ENCODE data around the gene SRGAP1. TPM values are rescaled to one million over a fixed set of nuclear protein-coding genes. Genes with fewer than 3 reads are reported as not detected.
A peak's percentile ranks its signal among the peaks of the same experiment; 100 is the strongest.

The SRGAP1 gene
- total and polyA plus RNA-seq, 2 of the 4 experiments (the other 2 are of a cell fraction) = 10.0 to 10.2 TPM

GRCh38 chr12:63940310-63941005, 96.0 kb downstream of the SRGAP1 start:
- Histone ChIP-seq H3K27ac (ENCODE audit: insufficient read depth, low read length) (no peak overlapping the region), H2BK120ac (ENCODE audit: low read depth, low read length) (no peak overlapping the region), H3K4me3 (ENCODE audit: insufficient read depth, low read depth, low read length) (no peak overlapping the region), H3K18ac (ENCODE audit: low read depth, low read length) (no peak overlapping the region), H3K14ac (replicated peaks; ENCODE audit: low read depth, low read length) (peak overlapping the region; percentile 34; the same call in 1 of the 2 replicates), H4K91ac (ENCODE audit: insufficient read depth, low read depth, low read length) (no peak overlapping the region), H3K56ac (ENCODE audit: extremely low read depth, insufficient read depth, low read length) (no peak overlapping the region), H2BK15ac (ENCODE audit: low read depth, low read length) (no peak overlapping the region), H3K9me1 (ENCODE audit: insufficient read depth, low read length) (peaks cover 19% of the 10 kb centered on the region), H4K8ac (ENCODE audit: low read depth in 2 of 2, low read length in 2 of 2) (no peak overlapping the region), H3K9me3 (ENCODE audit: control insufficient read depth, insufficient read depth, low read length) (no peaks in the 10 kb centered on the region), H3K4ac (ENCODE audit: low read depth, low read length) (no peak overlapping the region), H4K5ac (ENCODE audit: low read depth, low read length) (no peak overlapping the region), H2AK9ac (replicated peaks; ENCODE audit: low read depth, low read length, poor library complexity) (no peak overlapping the region), H2BK20ac (ENCODE audit: low read depth, low read length) (no peak overlapping the region), H3K27me3 (ENCODE audit: control insufficient read depth, insufficient read depth, low read length) (no peaks in the 10 kb centered on the region), H3K79me1 (ENCODE audit: low read depth in 1 of 2, low read length in 2 of 2) (peaks cover 51 to 83% of the 10 kb centered on the region in 2 experiments), H3K36me3 (ENCODE audit: control insufficient read depth, insufficient read depth, low read length) (peaks cover 16% of the 10 kb centered on the region), H2AFZ (replicated peaks; ENCODE audit: low read length, poor library complexity) (no peak overlapping the region), H4K20me1 (ENCODE audit: insufficient read depth, low read length) (peaks cover 31% of the 10 kb centered on the region), H3K4me2 (ENCODE audit: low read depth, low read length) (no peak overlapping the region), H3K4me1 (ENCODE audit: control insufficient read depth, insufficient read depth, low read length) (peaks cover 13% of the 10 kb centered on the region), H3K9ac (ENCODE audit: low read depth, low read length) (no peak overlapping the region), H2BK5ac (ENCODE audit: low read depth, low read length, poor library complexity, severe bottlenecking) (no peak overlapping the region), H3K23ac (ENCODE audit: low read depth, low read length) (peak overlapping the region; percentile 50; the same call in 1 of the 2 replicates), H2AK5ac (ENCODE audit: low read depth, low read length) (peak overlapping the region; percentile 40; the same call in 1 of the 2 replicates)
- BruUV-seq (replicated peaks) = no TSS peak
- dilution Hi-C loops (cut with HindIII; ENCODE audit: low sequenced_read_pairs, unreplicated experiment) (no loop called here), in situ Hi-C loops (cut with MboI; ENCODE audit: low sequenced_read_pairs) (no loop called here), intact Hi-C loops (cut with micrococcal nuclease) (no loop called here)
- DNase-seq (no peak), ATAC-seq (ENCODE audit: low read depth) (no peak)
- no peak for TF ChIP-seq MAZ (IDR thresholded peaks at IDR 0.05; ENCODE audit: borderline replicate concordance, low read depth, low read length)
- no peak for TF ChIP-seq CHD1 (IDR thresholded peaks at IDR 0.05; ENCODE audit: low read depth, low read length)
- TF ChIP-seq MXI1 (IDR thresholded peaks at IDR 0.05; ENCODE audit: borderline replicate concordance, low read depth, low read length) = no peak
- ChIA-PET CTCF (interaction anchor here (0.7 kb wide), 1 partner anchor 106 kb away, joined by 5 read pairs; no protein-coding TSS in a partner anchor), POLR2A (ENCODE audit: unreplicated experiment) (no interaction called here)
- WGBS, 2 experiments (ENCODE audit: extremely low coverage in 2 of 2, insufficient read length in 1 of 2) = 97% methylated on average over 5 of the region's 7 CpGs; no CpG with 5 or more reads in 1 of the 2 experiments
